Measurements from ENCODE around the gene BTF3.
"Not testable (repeated sequence)": the region's sequence is repeated elsewhere in the genome, so short reads cannot be mapped to it uniquely, and the experiment has no call there.

The BTF3 gene

GRCh38 chr5:73451224-73452130, 46.8 kb upstream of the BTF3 start:
- Histone ChIP-seq H3K4me3 (peak overlapping the region in 1 of 2 donors; percentile 19), H3K36me3 (no peaks in the 10 kb centered on the region), H3K27ac (no peak overlapping the region), H3K9me3 (no peaks in the 10 kb centered on the region), H3K4me1 (peaks cover 0 to 35% (median 24%) of the 10 kb centered on the region in 4 donors), H3K27me3 (peaks cover 7 to 86% of the 10 kb centered on the region in 2 donors)
- TF ChIP-seq CTCF (IDR thresholded peaks at IDR 0.05) = peak; percentile 63 to 82
- DNase-seq = peak in 1 of 2 donors; percentile 73
- intact Hi-C loops (cut with DNase I; ENCODE audit: low total_unique reads) = loop anchor here (2.0 to 5.0 kb wide), 2 partner anchors 15 to 234 kb away; no protein-coding TSS in a partner anchor

- DNase-seq = no peak
- H3K27me3 ChIP-seq = peaks cover 5 to 87% of the 10 kb centered on the region in 2 donors
- no peaks in the 10 kb centered on the region for H3K9me3 ChIP-seq
- H3K4me1 ChIP-seq = peaks cover 0 to 30% (median 19%) of the 10 kb centered on the region in 4 donors
- TF ChIP-seq CTCF (IDR thresholded peaks at IDR 0.05) = no peak
- intact Hi-C loops (cut with DNase I; ENCODE audit: low total_unique reads) = loop anchor here (5.0 kb wide), 1 partner anchor 235 kb away; no protein-coding TSS in a partner anchor
- no peak overlapping the region for H3K4me3 ChIP-seq
- H3K36me3 ChIP-seq = no peaks in the 10 kb centered on the region
- H3K27ac ChIP-seq = no peak overlapping the region
Measured at GRCh38 chr5:73452215-73452614, 46.0 kb upstream of the BTF3 start.

GRCh38 chr5:73454379-73455036, 43.7 kb upstream of the BTF3 start:
- H3K4me1 ChIP-seq = peaks cover 0 to 14% (median 10%) of the 10 kb centered on the region in 4 donors
- no peak overlapping the region for H3K27ac ChIP-seq
- peaks cover 3 to 79% of the 10 kb centered on the region in 2 donors for H3K27me3 ChIP-seq
- no peaks in the 10 kb centered on the region for H3K36me3 ChIP-seq
- H3K4me3 ChIP-seq = no peak overlapping the region
- intact Hi-C loops (cut with DNase I; ENCODE audit: low total_unique reads) = loop anchor here (5.0 kb wide), 1 partner anchor 237 kb away; no protein-coding TSS in a partner anchor
- DNase-seq = no peak
- peak; percentile 52 to 68 for TF ChIP-seq CTCF (IDR thresholded peaks at IDR 0.05)
- H3K9me3 ChIP-seq = no peaks in the 10 kb centered on the region

- intact Hi-C loops (cut with DNase I; ENCODE audit: low total_unique reads); H3K36me3 ChIP-seq; H3K9me3 ChIP-seq; H3K27ac ChIP-seq; DNase-seq; H3K4me1 ChIP-seq; H3K4me3 ChIP-seq: not testable (repeated sequence)
- H3K27me3 ChIP-seq = peaks cover 0 to 70% of the 10 kb centered on the region in 2 donors
Measured at GRCh38 chr5:73456462-73456861, 41.8 kb upstream of the BTF3 start.

GRCh38 chr5:73459366-73459765, 38.9 kb upstream of the BTF3 start:
- Histone ChIP-seq H3K27ac (no peak overlapping the region), H3K36me3 (no peaks in the 10 kb centered on the region), H3K9me3 (no peaks in the 10 kb centered on the region), H3K27me3 (peaks cover 0 to 43% of the 10 kb centered on the region in 2 donors), H3K4me1 (no peaks in the 10 kb centered on the region), H3K4me3 (no peak overlapping the region)
- intact Hi-C loops (cut with DNase I; ENCODE audit: low total_unique reads) = no loop called here
- no peak for TF ChIP-seq CTCF (IDR thresholded peaks at IDR 0.05)
- DNase-seq = no peak

GRCh38 chr5:73460133-73460532, 38.1 kb upstream of the BTF3 start:
- Histone ChIP-seq H3K4me3 (no peak overlapping the region), H3K27ac (no peak overlapping the region), H3K27me3 (peaks cover 0 to 38% of the 10 kb centered on the region in 2 donors), H3K36me3 (no peaks in the 10 kb centered on the region), H3K9me3 (no peaks in the 10 kb centered on the region), H3K4me1 (no peaks in the 10 kb centered on the region)
- intact Hi-C loops (cut with DNase I; ENCODE audit: low total_unique reads) = no loop called here
- no peak for TF ChIP-seq CTCF (IDR thresholded peaks at IDR 0.05)
- no peak for DNase-seq
